Smooth muscle cell of the brain vasculature (primary cell): ENCODE measurements around the gene ZNF619.
"Not testable (repeated sequence)": the region's sequence is repeated elsewhere in the genome, so short reads cannot be mapped to it uniquely, and the experiment has no call there.

Experiments used
- DNase-seq: peaks from one replicate; pipeline ENCODE4 v3.0.0-alpha.2; 2012; ENCODE audit warnings: low read depth, low spot score

The ZNF619 gene

GRCh38 chr3:40476478-40477470 lies at the start of gene ZNF619:
TSS of gene ZNF619 (plus strand) at chr3:40477122. CDS start at chr3:40477980, 858 bp downstream.
- peak; percentile 26 for DNase-seq

DNA sequence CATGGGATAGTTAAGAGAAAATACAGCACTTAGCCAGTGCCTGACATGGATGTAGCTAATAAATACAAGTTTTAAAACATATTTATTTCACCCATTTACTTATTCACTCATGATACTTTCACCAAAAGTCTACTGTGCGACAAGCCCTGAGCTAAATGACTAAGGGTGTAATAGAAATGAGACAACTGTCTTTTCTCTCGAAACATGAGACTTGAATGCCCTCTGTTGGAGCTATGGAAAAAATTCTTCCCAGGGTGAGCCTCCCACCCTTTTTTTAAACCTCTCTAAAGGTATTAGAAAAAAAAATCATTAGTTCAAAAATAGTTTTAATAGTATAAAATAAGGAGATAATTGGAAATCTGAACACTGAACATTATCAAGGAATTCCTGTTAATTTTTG lies 44.1 kb upstream of the ZNF619 start:
- DNase-seq, result no peak

DNA sequence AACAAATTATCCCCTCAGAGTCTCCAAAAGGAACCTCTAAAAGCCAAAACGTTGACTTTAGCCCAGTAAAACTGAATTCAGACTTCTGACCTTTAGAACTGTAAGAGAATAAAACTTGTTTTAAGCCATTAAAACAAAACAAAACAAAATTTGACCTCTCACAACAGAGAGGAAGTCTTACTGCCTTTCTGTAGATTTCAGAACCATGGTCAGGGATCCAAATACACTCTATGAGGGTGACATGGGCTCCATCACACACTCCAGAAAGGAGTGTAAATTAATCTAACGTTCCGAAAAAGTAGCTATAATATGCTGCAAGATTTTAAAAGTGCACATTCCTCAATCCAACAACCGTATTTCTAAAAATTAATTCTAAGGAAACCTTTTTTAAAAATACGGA lies 39.0 kb upstream of the ZNF619 start:
- no peak for DNase-seq

GRCh38 chr3:40445062-40445461 lies 31.9 kb upstream of the ZNF619 start:
- DNase-seq, result no peak

DNA sequence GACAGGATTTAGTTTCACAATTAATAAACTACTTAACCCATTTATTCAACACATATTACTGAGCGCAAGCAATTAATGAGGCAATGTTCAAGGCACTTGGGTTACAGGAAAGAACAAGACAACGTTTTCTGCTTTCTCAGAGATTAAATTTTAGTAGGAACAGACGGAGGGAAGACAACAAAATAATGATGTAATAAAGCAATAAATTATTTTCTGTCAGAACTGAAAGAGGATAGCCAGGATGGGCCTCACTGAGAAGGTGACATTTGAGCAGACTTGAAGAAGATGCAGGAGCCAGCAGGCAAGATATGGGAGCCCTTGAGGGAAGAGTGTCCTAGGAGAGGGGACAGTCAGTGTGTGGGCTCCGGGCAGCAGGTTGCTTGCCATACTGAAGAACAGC lies 31.0 kb upstream of the ZNF619 start:
- no peak for DNase-seq

GRCh38 chr3:40450438-40450837 lies 26.5 kb upstream of the ZNF619 start:
- DNase-seq, result no peak

DNA sequence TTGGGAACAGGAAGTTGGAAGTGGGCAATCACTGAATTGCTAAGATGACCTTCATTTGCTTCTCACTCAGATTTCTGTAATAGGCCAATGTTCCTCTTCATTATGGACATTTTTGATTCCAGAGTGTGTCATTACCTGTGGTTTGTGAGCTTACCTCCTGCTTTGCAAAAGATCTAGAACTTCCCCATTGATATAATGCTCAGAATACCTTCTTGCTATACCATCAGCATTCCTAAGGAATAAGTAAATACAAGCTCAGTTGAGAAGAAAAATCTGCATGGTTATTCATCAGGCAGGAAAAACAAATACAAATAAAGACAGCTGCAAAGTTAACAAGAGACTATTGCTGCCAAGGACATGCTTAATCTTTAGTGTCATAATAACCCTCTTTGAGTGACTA lies 25.4 kb upstream of the ZNF619 start:
- no peak for DNase-seq

DNA sequence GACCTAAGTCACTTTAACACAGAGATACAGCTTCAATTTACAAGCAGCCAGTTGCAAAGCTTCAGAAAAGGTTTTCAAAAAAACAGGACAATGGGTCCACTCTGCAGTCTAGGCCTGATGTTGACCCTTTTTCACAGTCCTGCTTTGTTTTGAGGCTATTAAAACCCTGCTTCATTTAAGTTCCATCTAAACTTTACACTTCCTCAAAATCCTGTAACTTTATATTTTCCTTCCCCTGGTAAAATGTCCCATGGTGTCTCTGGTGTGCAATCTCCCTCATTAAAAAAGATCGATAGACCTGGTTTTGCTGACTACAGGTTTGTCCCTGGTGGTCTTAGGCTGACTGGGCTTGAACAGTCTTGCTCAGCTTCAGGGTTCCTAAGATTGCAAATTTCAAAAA lies 24.9 kb upstream of the ZNF619 start:
- DNase-seq, result no peak

DNA sequence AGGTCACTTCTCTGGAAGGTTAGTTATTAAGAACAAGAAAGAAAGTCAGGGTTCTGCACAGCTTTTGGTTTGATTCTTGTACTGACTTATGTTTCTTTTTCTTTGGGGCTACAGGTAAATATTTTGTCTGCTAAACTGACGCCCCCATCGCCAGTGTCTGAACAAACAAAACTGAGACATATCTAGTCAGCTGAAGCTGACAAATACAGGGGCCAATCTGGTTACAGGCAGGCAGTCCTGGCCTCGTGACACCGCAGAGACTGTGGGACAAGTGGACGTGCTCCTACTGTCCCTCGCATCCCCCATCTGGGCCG lies 24.4 kb upstream of the ZNF619 start:
- no peak for DNase-seq

- DNase-seq, result peak; percentile 95
Measured at GRCh38 chr3:40452876-40453730, 23.8 kb upstream of the ZNF619 start.

GRCh38 chr3:40453933-40454332 lies 23.0 kb upstream of the ZNF619 start:
- DNase-seq, result no peak

DNA sequence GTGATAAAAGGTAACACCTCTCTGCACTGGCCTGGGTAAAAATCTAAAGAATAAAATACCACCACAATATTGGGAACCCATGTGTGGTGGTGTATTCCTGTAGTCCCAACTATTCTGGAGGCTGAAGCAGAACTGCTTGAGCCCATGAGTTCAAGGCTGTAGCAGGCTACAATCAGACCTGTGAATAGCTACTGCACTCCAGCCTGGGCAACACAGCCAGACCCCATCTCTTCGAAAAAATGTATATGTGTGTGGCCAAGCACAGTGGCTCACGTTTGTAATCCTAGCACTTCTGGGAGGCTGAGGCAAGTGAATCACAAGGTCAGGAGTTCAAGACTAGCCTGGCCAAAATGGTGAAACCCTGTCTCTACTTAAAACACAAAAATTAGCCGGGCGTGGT lies 21.6 kb upstream of the ZNF619 start:
- DNase-seq, result no peak

DNA sequence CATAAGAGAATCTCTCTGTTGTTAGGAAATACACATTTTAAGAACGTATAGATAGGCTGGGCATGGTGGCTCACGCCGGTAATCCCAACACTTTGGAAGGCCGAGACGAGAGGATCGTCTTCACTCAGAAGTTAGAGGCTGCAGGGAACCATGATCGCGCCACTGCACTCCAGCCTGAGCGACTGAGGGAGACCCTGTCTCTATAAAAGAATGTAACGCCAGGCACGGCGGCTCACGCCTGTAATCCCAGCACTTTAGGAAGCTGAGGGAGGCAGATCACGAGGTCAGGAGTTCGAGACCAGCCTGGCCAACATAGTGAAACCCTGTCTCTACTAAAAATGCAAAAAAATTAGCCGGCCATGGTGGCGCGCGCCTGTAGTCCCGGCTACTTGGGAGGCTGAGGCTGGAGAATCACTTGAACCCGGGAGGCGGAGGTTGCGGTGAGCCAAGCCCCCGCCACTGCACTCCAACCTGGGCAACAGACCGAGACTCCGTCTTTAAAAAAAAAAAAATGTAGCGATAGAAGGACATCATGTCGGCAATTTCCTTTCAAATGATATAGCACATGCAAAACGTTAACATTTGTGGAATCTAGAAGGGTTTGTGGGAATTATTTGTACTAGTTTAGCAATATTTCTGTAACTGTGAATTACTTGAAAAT lies 20.5 kb upstream of the ZNF619 start:
- no peak for DNase-seq

DNA sequence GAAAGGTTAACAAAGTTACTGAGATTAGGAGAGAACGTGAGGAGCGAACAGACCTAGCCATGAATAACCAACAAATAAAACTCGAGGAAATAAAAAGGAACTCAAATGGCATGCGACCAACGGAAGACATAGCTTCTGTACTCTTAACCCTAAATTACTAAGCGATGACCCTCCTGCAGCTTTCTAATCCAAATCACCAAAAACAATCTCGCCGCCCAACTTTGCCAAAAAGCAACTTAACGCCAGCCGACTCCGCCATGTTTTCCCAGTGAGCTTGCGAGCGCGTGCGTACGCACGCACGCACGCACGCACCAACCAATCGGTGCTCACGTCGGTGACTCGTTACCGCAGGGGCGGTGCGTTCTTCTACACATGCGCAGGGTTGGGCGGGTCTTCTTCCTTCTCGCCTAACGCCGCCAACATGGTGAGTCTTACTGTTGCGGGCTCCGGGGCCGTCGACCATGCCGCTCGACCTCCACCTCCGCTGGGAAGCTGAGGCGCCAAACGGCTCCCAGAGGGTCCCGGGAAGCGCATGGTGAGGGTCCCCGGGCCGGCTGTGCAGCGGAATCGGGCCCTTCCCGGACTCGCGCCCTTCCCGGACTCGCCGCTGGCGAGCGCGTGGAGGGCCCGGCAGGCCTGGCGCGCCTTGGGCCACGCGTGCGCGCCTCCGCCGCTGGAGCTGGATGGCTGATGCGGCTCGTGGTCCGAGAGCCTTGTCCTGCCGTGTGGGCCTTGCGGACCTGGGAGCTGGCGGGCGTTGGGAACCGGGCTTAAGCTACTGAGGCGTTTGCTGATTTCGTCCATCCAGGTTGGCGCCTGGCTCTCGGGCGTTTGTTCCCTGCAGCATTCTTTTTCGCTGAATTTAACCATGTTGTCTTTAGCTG lies 19.7 kb upstream of the ZNF619 start, which contains the start of gene RPL14:
Gene RPL14 (plus strand): TSS at position 400 of the 884 bp plus-strand sequence. CDS start 133 bp downstream, at position 533.
- peak; percentile 90 for DNase-seq

- no peak for DNase-seq
Measured at GRCh38 chr3:40458473-40458872, 18.4 kb upstream of the ZNF619 start.

DNA sequence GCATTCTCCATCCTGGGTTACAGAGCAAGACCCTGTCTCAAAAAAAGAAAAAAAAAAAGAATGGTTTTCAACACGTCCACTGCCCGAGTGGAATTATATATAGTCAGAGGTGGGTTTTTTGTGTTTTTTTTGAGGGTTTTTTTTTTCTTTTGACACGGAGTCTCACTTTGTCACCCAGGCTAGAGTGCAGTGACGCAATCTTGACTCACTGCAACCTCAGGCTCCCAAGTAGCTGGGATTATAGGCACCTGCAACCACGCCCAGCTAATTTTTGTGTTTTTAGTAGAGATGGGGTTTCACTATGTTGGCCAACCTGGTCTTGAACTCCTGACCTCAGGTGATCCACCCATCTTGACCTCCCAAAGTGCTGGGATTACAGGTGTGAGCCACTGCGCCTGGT lies 16.4 kb upstream of the ZNF619 start:
- not testable (repeated sequence) for DNase-seq

GRCh38 chr3:40461161-40461560 lies 15.8 kb upstream of the ZNF619 start:
- DNase-seq, result no peak

- not testable (repeated sequence) for DNase-seq
Measured at GRCh38 chr3:40462838-40463237, 14.1 kb upstream of the ZNF619 start.

DNA sequence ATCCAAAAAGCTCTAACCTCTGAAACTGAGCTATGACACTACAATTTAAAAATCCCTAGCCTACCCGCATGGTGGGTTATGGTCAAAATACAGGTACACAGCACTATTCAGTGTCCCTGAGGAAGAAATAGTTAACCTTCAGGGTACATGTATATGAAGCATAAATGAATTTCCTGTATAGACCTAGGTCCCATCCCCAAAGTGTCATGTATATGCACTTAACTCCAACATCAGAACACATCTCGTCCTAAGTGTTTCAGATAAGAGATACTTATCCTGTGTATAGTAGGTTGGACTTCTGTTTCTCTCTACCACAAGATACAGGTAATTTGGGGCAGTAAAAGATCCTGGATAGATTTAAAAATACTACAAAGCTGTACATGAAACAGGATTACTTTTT lies 13.3 kb upstream of the ZNF619 start:
- no peak for DNase-seq

- no peak for DNase-seq
Measured at GRCh38 chr3:40464339-40465110, 12.4 kb upstream of the ZNF619 start.
